Measurements from ENCODE around the gene ZNF784. TPM values are rescaled to one million over a fixed set of nuclear protein-coding genes. Genes with fewer than 3 reads are reported as not detected.

The ZNF784 gene
- total RNA-seq, 1 donor from 2014 or later = 12.9 TPM

DNA sequence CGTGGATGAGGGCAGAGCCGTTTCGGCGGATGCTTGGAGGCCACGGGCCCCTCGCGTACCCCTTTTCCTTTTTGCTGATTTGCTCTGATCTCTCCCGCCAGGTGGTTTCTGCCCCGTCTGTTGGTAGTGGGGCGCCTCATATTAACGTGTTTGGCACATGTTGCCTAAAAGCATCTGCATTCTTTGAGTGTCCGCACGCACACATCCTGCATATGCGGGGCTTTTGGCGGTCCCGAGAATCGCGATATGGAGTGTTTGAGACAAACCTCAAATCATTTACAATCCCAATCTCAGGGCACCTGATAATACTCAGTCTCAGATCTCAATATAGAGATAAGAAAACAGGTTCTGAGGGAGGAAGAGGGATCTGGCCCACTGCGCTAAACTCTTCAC, 31.3 kb upstream of the ZNF784 start:
- Mint-ChIP-seq H3K27ac (peak overlapping the region; percentile 97), H3K4me3 (peak overlapping the region; percentile 95), H3K36me3 (peaks cover 4% of the 10 kb centered on the region), H3K27me3 (ENCODE audit: low read depth) (no peaks in the 10 kb centered on the region), H3K4me1 (peaks cover 30% of the 10 kb centered on the region), H3K9me3 (no peaks in the 10 kb centered on the region)
- no peak for DNase-seq (ENCODE audit: low spot score in 2 of 2, unreplicated experiment in 2 of 2)
- TF ChIP-seq, protein P1, sequence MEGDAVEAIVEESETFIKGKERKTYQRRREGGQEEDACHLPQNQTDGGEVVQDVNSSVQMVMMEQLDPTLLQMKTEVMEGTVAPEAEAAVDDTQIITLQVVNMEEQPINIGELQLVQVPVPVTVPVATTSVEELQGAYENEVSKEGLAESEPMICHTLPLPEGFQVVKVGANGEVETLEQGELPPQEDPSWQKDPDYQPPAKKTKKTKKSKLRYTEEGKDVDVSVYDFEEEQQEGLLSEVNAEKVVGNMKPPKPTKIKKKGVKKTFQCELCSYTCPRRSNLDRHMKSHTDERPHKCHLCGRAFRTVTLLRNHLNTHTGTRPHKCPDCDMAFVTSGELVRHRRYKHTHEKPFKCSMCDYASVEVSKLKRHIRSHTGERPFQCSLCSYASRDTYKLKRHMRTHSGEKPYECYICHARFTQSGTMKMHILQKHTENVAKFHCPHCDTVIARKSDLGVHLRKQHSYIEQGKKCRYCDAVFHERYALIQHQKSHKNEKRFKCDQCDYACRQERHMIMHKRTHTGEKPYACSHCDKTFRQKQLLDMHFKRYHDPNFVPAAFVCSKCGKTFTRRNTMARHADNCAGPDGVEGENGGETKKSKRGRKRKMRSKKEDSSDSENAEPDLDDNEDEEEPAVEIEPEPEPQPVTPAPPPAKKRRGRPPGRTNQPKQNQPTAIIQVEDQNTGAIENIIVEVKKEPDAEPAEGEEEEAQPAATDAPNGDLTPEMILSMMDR (IDR thresholded peaks at IDR 0.05; ENCODE audit: unreplicated experiment) = no peak

DNA sequence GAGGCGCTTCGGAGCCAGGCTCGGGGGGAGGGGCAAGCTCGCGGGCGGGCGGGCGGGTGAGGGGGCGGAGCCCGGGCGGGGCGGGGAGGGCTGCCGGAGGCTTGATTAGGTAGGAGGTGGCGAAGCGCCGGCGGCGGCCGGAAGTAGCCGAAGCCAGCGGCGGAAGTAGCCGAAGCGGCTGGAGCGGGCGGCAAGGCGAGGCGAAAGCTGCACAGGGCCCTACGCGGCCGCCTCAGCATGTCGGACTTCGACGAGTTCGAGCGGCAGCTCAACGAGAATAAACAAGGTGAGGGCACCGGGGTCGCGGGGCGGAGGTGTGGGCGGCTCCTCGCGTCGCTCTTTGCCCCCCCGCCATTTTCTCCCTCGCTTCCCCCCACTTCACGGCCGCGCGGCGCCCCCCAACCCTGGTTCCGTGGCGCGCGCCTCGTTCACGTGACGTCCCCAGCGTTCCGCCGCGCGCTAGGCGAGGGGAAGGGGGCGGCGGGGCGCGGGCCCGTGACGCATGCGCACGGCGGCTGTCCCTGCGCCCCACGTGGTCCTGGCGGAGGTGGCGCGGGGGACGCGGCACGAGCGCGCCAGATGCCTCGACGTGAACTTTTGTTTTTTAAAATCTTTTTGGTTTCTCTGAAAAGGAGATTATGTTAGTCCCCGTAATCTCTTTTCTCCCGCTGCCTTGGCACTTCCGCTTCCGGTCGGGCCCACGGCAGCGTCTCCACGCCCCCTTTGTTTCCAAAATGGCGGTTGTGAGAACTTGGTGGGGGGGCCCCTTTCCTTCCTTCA, 30.7 kb upstream of the ZNF784 start, which contains the start of gene U2AF2:
TSS of gene U2AF2 (plus strand) at position 168 of the 780 bp plus-strand sequence. CDS start at position 238, 70 bp downstream.
- H3K4me3 Mint-ChIP-seq = peak within 1 kb of the TSS; percentile 95
- DNase-seq (ENCODE audit: low spot score in 2 of 2, unreplicated experiment in 2 of 2) = peak; percentile 94 to 97
- H3K4me1 Mint-ChIP-seq = peaks cover 35% of the 10 kb centered on the region
- TF ChIP-seq, protein P1 (IDR thresholded peaks at IDR 0.05; ENCODE audit: unreplicated experiment) = no peak
- H3K36me3 Mint-ChIP-seq = peaks cover 7% of the 10 kb centered on the region
- H3K27ac Mint-ChIP-seq = peak within 1 kb of the TSS; percentile 100
- no peaks in the 10 kb centered on the region for H3K9me3 Mint-ChIP-seq
- H3K27me3 Mint-ChIP-seq (ENCODE audit: low read depth) = no peaks in the 10 kb centered on the region

DNA sequence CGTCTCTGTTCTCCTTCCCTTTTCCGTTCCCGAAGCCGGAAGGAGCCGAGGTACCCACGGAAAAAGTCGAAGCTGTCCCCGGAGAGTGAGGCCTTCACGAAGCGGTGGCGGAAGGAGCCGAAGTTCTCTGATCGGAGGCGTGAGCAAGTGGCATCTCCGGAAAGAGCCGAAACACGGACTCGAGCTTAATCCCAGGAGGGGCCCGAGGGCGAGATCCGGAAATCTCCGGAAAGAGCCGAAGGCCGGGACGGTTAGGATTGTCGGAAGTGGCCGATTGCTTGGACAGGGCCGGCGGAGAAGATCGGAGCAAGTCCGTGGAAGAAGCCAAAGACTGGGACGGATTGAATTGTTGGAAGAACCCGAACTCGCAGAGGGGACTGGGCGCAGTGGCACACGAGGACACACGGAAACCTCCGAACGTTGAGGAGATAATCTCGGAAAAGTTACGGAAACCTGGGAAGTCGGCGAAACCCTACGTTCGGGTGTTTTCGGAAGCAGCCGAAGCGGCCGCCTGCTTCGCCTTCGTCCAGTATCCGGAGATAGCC, 30.0 kb upstream of the ZNF784 start:
- Mint-ChIP-seq H3K27me3 (ENCODE audit: low read depth) (no peaks in the 10 kb centered on the region), H3K4me1 (peaks cover 36% of the 10 kb centered on the region), H3K36me3 (peaks cover 9% of the 10 kb centered on the region), H3K4me3 (peak overlapping the region; percentile 95), H3K27ac (peak overlapping the region; percentile 100), H3K9me3 (no peaks in the 10 kb centered on the region)
- DNase-seq (ENCODE audit: low spot score in 2 of 2, unreplicated experiment in 2 of 2) = peak; percentile 99
- TF ChIP-seq, protein P1 (IDR thresholded peaks at IDR 0.05; ENCODE audit: unreplicated experiment) = no peak

DNA sequence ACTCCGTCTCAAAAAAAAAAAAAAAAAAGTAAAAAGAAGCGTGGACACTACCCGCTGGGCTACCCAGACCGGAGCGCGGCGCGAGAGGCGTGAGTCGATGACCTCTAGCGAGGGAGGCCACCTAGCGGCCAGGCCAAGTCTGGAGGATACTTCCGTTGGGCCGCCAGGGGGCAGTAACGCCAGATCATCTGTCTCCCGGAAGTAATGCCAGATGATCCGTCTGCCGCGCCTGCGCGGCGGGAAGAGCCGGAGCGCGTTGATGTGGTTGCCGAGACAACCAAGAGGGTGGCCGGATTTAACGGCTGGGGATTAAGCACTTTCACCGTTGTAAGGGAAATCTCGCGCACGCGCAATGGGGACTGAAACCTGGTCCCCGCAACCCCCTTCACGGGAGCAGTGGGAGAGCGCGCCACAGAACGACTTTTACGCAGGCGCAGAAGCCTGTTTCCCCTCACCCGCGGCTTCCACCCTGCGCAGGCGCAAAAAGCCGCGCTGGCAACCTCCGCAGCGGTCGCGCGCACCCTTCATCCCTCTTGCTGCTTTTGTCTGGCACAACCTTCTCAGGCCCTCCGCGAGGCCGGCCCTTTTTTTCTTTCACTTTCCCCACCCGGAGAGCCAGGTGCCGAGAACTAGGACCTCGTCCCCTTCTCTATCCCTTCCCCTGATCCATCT, 29.4 kb upstream of the ZNF784 start:
- peak; percentile 99 for DNase-seq (ENCODE audit: low spot score in 2 of 2, unreplicated experiment in 2 of 2)
- H3K4me1 Mint-ChIP-seq = peaks cover 40% of the 10 kb centered on the region
- peak overlapping the region; percentile 95 for H3K4me3 Mint-ChIP-seq
- peak overlapping the region; percentile 100 for H3K27ac Mint-ChIP-seq
- no peaks in the 10 kb centered on the region for H3K9me3 Mint-ChIP-seq
- peaks cover 9% of the 10 kb centered on the region for H3K36me3 Mint-ChIP-seq
- H3K27me3 Mint-ChIP-seq (ENCODE audit: low read depth) = no peaks in the 10 kb centered on the region
- TF ChIP-seq, protein P1 (IDR thresholded peaks at IDR 0.05; ENCODE audit: unreplicated experiment) = peak; percentile 98

DNA sequence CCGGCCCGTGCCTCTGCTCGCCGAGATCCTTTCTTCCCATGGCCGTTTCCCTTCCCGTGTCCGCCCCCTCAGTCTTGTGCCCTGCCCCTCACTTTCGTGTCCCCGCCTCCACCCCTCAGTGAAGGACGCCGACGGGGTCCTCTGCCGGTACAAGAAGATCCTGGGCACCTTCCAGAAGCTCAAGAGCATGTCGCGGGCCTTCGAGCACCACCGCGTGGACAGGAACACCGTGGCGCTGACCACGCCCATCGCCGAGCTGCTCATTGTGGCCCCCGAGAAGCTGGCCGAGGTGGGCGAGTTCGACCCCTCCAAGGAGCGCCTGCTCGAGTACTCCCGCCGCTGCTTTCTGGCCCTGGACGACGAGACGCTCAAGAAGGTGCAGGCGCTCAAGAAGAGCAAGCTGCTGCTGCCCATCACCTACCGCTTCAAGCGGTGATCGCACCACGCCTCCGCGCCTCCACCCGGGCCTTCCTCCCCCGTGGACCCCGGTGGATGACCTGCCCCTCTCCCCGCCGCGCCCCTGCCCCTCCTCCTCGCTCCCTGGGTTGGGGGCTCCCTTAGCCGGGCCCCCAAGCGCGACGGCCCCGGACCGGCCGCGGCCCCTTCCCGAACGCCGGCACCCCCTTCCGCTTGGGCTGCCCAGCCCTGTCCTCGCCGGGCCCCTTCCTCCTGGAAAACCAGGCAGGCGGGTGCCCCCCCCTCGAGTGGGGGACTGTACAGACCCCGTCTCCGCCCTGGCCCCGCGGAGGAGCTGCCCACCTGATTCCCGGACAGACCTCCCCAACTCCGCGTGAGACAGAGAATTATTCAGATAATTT, 28.2 kb upstream of the ZNF784 start:
- TF ChIP-seq, protein P1 (IDR thresholded peaks at IDR 0.05; ENCODE audit: unreplicated experiment) = no peak
- Mint-ChIP-seq H3K27ac (peak overlapping the region; percentile 51), H3K4me1 (peaks cover 39% of the 10 kb centered on the region), H3K4me3 (peak overlapping the region; percentile 23), H3K9me3 (no peaks in the 10 kb centered on the region), H3K36me3 (peaks cover 9% of the 10 kb centered on the region), H3K27me3 (ENCODE audit: low read depth) (no peaks in the 10 kb centered on the region)
- no peak for DNase-seq (ENCODE audit: low spot score in 2 of 2, unreplicated experiment in 2 of 2)

Measured in mesothelial cell of epicardium (in vitro differentiated cells).